ENCODE measurements around the gene MMP20.
"Not testable (repeated sequence)": the region's sequence is repeated elsewhere in the genome, so short reads cannot be mapped to it uniquely, and the experiment has no call there.

The MMP20 gene, protein sequence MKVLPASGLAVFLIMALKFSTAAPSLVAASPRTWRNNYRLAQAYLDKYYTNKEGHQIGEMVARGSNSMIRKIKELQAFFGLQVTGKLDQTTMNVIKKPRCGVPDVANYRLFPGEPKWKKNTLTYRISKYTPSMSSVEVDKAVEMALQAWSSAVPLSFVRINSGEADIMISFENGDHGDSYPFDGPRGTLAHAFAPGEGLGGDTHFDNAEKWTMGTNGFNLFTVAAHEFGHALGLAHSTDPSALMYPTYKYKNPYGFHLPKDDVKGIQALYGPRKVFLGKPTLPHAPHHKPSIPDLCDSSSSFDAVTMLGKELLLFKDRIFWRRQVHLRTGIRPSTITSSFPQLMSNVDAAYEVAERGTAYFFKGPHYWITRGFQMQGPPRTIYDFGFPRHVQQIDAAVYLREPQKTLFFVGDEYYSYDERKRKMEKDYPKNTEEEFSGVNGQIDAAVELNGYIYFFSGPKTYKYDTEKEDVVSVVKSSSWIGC

GRCh38 chr11:102625177-102625576 is at the start of gene MMP20:
TSS of gene MMP20 (minus strand) at chr11:102625332. CDS start at chr11:102625319, 13 bp downstream.
- DNase-seq = no peak

DNA sequence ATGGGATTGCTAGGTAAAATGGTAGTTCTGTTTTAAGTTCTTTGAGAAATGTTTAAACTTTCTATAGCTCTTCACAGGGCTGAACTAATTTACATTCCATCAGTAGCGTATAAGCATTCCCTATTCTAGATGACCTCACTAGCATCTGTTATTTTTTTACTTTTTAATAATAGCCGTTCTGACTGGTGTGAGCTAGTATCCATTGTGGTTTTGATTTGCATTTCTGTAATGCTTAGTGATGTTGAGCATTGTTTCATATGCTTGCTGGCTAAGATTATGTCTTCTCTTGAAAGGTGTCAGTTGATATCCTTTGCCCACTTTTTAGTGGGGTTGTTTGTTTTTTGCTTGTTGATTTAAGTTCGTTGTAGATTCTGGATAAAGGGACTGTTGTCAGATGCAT is 44.5 kb upstream of the MMP20 start:
- no peak for DNase-seq

- no peak for DNase-seq
Measured at GRCh38 chr11:102666331-102666957, 41.3 kb upstream of the MMP20 start.

GRCh38 chr11:102664001-102664752 is 39.0 kb upstream of the MMP20 start:
- DNase-seq = no peak

DNA sequence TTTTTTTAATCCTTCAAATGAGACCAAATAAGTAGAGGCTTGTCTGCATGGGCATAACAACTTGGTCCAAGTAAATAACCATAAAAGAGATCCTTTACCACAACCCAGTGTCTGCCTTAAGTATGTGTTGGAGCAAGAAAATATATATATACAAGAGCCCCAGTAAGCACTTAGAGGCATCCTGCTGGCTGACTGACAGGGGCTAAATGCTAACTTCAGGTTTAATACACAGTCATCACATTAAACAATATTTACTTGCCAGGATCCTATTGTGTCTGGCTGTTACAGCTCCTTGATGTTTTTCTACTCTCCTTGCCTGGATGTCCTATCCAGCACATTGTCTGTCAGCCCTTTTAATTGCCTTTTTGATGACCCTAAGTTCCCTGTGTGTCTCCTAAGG is 37.5 kb upstream of the MMP20 start:
- DNase-seq = no peak

GRCh38 chr11:102661040-102661439 is 35.9 kb upstream of the MMP20 start:
- no peak for DNase-seq

DNA sequence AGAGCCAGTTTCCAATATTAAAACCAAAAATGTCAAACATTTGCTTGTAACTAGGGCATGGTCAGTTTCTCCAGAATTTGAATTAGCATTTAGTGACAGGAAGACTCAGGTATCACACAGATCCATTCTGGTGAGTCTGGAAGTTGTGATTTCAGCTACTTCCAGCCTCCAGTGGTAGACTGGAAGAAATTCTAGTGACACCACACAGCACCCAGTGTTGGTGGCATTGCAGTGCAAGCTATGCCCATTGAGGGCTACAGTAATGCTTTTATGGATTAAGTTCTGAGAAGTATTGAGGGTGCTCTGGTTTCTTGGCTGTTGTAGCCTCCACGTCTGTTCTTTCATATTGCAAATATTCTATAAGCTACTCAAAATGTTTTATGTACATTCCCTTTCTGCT is 31.4 kb upstream of the MMP20 start:
- DNase-seq = no peak

DNA sequence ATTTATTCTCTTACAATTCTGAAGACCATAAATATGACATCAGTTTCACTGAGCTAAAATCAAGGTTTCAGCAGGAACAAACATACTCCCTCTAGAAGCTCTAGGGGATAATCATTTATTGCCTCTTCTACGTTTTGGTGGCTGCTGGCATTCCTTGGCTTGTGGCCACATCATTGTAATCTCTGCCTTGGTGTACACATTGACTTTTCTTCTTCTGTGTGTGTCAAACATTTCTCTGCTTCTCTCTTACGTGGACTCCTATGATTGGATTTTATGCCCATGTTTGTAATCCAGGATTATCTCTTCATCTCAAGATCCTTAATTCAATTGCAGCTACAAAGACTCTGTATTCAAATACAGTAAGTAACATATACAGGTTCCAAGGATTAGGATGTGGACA is 30.4 kb upstream of the MMP20 start:
- no peak for DNase-seq

DNA sequence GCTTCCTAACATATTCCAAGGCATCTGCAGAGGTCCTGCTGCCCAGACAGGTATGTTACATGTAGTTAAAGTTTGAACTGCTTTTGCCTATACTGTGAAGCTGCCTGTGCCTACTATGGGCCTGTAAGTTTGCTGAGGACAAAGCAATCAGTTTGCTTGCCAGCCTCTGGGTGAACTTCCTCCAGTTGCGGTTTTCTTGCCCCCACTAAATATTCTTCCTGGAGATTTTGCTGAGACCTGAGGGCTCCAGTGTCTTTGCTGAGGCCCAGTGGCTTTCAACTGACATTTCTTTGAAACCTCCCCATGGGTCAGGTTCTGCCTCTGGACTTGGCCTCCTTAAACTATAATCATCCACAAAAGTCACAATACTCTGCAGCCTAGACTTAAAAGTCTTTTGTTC is 29.6 kb upstream of the MMP20 start:
- no peak for DNase-seq

- no peak for DNase-seq
Measured at GRCh38 chr11:102653744-102654291, 28.7 kb upstream of the MMP20 start.

DNA sequence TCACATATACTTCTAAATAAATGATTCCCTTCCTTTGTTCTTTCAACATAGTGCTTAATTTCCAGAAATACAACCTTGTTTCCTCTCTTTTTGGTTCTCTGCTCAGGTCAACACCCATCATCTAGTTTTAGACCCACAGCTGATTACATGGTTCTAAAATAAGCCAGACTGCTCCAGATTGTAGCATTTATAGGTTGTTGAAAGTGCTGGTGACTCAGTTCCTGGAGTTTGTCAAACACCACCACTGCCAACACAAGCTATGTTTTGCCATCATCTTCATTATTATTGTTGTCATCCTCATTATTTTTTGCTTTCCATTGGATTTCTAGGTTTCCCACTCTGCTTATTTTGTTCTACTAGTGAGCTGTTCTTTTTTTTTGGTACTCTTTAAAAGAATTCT is 22.3 kb upstream of the MMP20 start:
- no peak for DNase-seq

GRCh38 chr11:102643941-102644340 is 18.8 kb upstream of the MMP20 start:
- DNase-seq = no peak

GRCh38 chr11:102640946-102641345 is 15.8 kb upstream of the MMP20 start:
- no peak for DNase-seq

DNA sequence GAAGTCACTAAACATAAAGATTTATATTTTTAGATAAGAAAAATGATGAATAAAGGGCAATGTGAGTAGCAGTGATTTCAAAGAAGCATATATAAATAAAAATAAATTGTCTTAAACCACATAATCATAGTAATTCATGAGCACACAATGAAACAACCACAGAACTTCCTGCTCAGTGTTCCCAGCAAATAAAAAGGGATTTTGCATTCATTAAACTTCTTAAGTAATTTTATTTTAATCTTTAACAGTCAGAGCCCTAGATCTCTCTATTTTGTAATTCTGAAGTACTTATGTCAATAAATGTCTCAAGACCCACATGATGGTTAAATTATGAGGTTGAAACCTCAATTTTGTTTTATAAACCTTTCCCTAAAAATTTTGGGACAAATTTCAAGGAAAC is 14.5 kb upstream of the MMP20 start:
- no peak for DNase-seq

DNA sequence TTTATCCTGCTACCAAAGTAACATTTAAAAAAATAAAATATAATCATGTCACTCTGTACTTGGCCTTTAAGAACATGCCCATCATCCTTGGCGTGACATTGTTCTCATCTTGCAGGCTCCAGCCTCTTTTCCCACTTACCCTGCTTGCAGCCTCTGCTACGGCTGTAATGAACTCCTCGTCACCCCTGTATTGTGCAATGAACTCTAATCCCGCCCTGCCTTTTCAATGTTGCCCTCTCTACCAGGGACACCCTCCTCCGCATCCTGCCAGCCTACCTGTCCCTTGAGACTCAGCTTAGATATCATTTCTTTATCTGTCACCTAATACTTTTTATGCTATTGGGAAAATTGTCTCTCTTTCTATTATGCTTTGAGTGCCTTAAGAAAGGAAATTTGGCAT is 12.6 kb upstream of the MMP20 start:
- no peak for DNase-seq

- DNase-seq = no peak
Measured at GRCh38 chr11:102633385-102634026, 8.4 kb upstream of the MMP20 start.

DNA sequence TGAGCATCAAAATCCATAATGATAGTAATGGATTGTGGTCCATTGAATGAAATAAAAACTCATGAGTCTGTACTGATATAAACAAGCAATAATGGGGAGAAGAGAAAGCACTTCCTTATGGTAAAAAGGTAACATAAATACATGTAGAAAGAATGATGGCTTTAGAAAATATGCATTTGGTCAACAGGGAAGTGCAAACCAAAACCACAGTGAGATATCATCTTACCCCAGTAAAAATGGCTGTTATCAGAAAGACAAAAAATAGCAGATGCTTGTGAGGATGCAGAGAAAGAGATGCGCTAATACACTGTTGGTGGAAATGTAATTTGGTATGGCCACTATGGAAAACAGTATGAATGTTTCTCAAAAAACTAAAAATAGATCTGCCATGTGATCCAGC is 6.9 kb upstream of the MMP20 start:
- no peak for DNase-seq

DNA sequence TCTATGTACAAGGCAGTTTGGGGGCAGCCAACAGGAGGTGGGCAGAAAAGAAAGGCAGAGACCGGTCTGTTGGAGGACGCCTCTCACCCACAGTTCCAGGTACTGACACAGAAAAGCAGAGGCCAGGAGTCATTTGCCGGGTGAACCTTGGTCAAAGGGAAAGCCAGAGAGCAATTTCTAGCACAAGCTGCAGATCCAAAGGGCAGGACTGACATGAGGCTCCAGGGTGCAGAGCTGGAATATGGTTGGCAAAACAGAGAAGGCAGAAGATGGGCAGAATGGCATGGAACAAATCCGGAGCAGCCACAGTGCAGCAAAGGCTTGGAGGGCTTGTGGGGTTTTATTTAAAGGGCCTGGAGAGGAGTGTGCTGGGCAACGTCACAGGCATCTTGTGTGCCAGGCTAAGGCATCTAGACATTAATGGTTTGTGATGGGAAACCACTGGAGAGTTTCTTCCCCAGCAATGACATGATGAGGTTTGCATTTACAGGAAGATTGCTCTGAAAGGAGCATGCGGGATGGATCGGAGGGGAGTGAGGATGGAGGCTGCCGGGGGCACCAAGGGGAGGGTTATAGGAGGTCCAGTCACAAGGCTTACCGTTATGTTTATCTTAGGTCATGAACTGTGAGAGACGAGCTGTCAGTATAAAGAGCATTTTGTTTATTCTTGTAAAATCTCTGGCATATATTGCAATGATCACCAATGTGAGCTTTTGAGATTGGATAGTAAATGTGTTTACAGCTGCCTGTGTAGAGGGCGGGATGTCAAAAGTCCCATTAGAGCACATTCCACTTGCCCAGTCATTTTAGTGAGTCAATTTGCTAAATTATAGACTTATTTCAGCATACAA is 5.7 kb upstream of the MMP20 start:
- DNase-seq = no peak

DNA sequence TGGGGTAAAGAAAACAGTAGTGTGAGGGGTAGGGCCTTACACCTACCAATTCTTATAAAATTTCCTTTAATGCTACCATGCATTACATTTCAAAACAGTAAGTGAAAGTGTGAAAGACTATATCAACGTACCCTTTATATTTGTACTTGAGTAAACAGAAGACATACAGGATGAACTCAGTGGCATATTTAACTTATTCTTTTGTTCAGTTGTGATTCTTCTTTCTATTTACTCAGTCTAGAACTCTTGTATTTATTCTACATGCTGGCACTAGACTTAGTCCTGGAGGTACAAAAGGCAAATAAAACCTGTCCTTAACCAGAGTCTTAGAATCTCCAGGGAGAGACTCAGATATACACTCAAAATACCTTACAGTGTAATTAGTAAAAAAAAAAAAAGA is 4.8 kb upstream of the MMP20 start:
- DNase-seq = not testable (repeated sequence)

DNA sequence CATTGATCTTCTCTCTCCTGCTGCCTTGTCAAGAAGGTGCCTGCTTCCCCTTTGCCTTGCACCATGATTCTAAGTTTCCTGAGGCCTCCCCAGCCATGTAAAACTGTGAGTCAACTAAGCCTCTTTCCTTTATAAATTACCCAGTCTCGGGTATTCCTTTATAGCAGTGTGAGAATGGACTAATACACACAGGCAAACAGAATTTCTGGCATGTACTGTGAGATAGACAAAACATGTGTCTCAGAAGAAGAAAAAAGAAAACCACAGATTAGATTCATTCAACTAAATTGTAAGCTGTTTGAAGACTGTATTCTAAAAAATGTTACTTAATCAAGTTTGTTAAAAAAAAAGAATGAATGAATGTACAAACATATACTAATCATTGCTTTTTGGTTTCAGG is 1.5 kb upstream of the MMP20 start:
- no peak for DNase-seq

- no peak for DNase-seq
Measured at GRCh38 chr11:102623998-102624397, 1.1 kb downstream of the MMP20 start.

GRCh38 chr11:102623128-102623527 is 2.0 kb downstream of the MMP20 start:
- DNase-seq = no peak

All from NCI-H524 treated with DMSO at 0.1 percent for 48 hours (cell line).